NCI-H2171 treated with DMSO at 0.1 percent for 48 hours (cell line): Measurements from ENCODE around the gene LPGAT1.
"Not testable (repeated sequence)": the region's sequence is repeated elsewhere in the genome, so short reads cannot be mapped to it uniquely, and the experiment has no call there.

Source experiments
- DNase-seq: peaks from one replicate; lab custom pipeline; 2025; lab: John Stamatoyannopoulos, UW

Gene LPGAT1

DNA sequence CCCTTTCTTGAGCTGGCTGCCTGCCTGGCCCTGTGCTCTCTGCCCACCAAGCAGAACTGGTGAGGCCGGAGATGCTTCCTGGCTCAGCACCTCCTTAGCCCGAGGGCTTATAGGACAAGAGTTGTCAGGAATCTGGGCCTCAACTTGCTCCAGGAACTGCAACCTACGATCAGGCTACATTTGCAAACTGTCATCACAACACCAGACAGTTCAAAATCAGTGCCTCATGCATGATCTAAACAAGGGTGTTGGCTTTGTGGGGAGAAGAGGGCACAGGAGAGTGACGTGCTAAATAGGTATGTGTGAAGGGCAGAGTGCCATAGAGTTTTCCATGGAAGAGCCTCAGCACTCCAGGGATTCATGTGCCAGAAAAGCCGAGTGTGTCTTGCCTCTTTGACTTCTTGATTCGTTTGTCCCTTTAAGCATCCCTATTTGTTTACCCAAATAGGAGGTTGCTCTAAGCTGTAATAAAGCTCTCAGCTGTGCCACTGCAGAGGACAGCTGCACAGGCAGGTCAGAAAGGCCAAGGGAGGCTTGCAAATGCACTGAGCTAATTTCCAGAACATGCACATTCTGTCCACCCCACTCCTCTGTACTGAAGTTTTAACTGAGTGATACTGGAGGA lies 125.0 kb downstream of the LPGAT1 start:
- no peak for DNase-seq

DNA sequence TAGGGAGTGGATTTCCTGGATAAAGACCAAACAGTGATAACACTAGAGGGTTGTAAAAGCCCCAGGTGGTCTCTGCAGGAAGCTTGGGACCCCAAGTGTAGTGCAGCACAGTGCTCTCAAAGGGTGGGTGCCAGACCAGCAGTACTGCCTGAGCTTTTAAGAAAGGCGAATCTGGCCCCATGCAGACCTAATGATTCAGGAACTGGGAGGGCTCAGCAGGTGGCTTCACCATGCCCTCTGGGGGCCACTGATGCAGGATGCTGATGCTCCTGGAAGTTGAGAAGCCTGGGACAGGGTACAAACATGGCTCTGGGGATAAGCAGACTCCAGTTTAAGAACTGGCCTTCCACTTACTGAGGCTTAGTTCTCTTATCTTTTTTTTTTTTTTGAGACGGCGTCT lies 126.0 kb downstream of the LPGAT1 start:
- DNase-seq: no peak

DNA sequence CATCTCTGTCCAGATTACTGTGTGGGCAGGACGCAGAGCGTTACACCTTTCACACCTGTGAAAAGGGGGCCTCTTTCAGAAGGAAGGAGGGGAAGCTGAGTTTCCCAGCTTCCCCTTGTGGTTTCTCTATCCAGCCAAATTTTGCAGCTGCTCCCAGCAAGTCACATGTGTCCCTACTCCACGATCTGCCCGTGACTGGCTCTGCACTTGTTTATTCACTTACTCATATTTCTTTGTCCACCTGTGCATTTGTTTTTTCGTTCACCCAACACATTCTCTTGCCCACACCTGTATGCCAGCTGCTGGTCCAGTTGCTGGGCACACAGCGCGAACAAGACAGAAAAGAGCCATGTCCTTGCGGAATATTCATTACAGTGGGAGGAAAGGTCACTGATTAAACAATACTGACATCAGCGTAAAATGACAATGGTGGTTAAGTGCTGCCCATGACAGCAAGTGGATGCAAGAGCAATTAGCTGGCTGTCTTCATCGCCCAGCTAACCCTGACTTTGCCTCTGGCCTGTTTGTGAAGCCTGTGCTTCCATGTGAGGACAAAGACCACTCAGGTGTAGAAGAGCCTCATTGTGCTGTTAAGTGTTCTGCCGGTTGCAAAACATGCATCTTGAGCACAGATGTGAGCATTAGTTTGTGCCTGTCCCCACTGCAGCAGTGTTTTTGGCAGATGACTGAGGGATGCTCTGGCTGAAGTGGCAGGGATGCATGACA lies 126.6 kb downstream of the LPGAT1 start:
- peak; percentile 97 for DNase-seq

DNA sequence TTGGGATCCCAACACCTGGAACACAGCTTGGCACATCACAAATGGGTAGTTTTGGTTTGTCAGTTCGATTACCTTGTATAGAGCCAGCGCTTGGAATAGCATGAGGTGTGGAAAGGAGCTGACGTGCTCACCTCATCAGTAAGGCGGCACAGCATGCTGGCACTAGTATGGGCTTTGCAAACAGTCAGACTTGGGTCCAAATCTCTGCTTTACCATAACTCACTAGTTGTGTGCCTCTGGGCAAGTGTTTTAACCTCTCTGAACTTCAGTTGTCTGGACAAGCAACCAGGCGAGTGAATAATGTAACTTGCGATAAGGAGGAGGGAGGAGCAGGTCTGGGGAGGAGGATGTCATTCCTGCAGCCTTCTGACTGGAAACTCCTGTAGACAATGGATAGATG lies 128.8 kb downstream of the LPGAT1 start:
- no peak for DNase-seq

DNA sequence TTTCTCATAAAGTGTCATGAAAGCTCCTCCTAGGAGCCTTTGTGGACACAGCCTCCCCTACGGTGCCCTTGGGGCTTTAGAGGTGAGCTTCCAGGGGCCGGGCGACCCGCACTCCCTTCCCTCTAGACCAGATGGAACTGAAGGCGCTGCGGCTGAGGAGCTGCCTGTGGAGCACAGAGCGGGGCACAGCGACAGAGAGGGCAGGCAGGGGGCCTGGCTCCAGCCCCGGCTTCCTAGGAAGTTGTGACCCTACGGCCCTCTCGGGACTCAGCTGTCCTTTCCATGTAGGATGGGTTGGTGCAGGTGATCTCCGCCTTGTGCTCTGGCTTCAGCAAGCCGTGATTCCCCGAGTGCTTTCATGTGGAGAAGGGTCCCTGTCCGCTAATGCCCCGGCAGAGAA lies 131.5 kb downstream of the LPGAT1 start:
- no peak for DNase-seq

DNA sequence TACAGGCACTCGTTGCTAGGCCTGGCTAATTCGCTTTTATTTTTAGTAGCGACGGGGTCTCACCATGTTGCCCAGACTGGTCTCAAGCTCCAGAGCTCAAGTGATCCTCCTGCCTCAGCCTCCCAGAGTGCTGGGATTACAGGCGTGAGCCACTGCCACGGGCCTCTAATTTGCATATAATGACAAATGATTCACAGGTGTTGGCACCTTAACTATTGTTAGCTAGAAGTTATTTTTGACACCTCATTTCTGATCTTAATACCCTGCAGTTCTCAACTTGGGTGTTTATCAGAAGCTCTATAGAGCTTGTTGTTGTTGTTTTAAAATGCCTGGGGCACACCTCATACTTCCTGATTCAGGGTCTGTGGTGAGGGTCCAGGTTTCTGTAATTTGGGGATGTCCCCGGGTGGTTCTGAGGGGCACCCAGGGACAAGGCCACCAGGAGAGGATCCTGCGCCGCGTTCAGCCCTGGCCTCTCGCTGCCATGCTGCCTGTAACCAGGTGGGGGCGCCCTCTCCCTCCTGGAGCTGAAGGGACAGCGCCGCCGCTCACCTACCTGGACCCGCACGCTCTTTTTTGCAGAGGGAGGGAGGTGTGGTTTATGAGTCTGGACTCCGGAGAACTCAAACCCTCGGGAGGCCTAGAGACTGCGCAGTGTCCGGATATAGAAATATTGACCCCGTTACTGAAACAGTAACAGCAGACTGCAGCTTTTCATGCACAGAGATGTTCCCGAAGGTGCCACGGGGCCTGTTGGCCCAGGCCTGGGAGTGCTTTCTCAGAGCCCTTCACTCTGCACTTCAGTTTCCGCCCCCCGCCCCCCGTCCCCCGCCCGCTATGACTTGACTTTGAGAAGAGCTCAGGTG lies 132.2 kb downstream of the LPGAT1 start:
- DNase-seq: no peak

DNA sequence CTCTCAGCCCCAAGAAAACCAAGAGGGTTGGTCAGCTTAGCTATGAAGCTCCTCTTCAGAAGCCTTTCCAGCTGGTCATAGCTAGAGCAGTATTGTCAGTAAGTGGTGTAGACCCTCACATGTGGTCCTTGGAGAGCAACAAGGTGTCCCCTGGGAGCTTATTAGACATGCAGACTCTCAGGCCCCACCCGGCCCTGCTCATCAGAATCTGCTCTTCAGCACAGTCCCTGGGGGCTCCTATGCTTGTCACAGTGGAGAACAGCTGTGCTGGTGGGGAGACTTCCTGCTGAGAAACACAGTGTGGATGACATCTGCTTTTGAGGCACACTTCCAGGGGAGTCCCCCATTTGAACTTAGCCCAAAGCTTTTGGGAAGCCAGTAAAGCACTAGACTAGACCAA lies 133.2 kb downstream of the LPGAT1 start:
- peak; percentile 97 for DNase-seq

DNA sequence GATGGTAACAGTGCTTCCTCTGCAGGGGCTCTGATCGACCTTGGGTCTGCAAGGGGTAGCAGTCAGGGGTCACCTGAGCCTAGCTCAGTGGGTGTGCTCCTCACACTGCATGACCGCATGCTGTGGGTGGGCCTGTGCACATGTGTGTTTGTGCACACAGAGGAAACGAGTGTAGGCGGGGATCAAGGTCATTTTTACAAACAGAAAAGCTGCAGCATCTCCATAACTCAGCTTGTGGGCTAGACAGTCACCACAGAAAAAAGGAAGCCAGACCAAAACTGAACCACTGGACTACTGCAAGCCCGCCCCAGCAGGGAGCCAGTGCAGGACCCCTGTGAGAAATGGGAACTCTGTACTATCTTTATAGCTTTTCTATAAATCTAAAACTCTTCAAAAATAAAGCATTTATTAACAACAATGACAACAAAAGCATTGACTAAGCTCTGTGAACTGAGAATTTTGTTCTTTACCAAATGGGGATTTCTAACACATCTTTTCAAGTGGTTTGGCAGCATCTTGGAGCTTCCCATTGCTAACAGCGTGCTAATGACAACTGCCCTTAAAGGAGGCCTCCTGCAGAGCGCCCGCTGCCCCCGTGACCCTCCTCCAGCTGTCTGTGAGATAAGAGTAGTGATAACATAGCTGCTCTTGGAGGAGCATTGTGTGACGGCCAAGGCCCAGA lies 135.3 kb downstream of the LPGAT1 start:
- no peak for DNase-seq

DNA sequence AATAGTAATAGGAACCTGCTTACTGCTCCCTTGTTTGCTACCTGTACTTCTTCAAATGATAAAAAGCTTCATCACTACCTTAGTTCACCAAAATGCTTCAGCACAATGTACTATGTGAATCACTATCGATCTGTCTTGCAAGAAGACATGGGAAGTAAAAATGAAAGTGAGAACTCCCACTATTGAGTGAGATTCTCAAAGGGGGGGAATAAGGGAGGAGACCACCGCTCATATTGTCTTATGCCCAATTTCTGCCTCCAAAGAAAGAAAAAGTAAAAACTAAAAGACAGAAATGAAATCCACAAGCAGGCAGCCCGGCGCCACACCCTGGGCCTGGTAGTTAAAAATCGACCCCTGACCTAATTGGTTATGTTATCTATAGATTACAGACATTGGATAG lies 136.7 kb downstream of the LPGAT1 start:
- DNase-seq: not testable (repeated sequence)
